ENCODE data around the gene SDK1. TPM values are rescaled to one million over a fixed set of nuclear protein-coding genes. Genes with fewer than 3 reads are reported as not detected.

SDK1 gene
- total RNA-seq, 1 experiment from 2014 or later, result 9.3 TPM

GRCh38 chr7:4073052-4073451 lies 772.0 kb downstream of the SDK1 start:
- peaks cover 12% of the 10 kb centered on the region for H3K9me3 Mint-ChIP-seq
- CTCF ChIA-PET, result interaction anchor here (1.2 kb wide), 1 partner anchor 30 kb away, joined by 3 read pairs; no protein-coding TSS in a partner anchor
- H3K27me3 Mint-ChIP-seq (ENCODE audit: low read depth), result no peaks in the 10 kb centered on the region; the same call in 1 of the 2 replicates
- ATAC-seq (no peak), DNase-seq (ENCODE audit: low spot score) (no peak)
- no peak overlapping the region for H3K27ac Mint-ChIP-seq
- H3K4me1 Mint-ChIP-seq, result peaks cover 18% of the 10 kb centered on the region
- peaks cover 17% of the 10 kb centered on the region for H3K36me3 Mint-ChIP-seq
- TF ChIP-seq CTCF (IDR thresholded peaks at IDR 0.05) (no peak), MXD4 (CRISPR knock-in tag; IDR thresholded peaks at IDR 0.05; ENCODE audit: borderline replicate concordance) (no peak), USF1 (CRISPR knock-in tag; IDR thresholded peaks at IDR 0.05) (no peak), USF2 (CRISPR knock-in tag; IDR thresholded peaks at IDR 0.05) (no peak), TP53 (CRISPR knock-in tag; IDR thresholded peaks at IDR 0.05) (no peak), GTF2I (CRISPR knock-in tag; conservative IDR thresholded peaks at IDR 0.05) (no peak), FOXP4 (CRISPR knock-in tag; IDR thresholded peaks at IDR 0.05) (no peak), ZNF263 (CRISPR knock-in tag; IDR thresholded peaks at IDR 0.05; ENCODE audit: low read depth) (no peak), HMGXB4 (CRISPR knock-in tag; IDR thresholded peaks at IDR 0.05) (no peak), ZBTB43 (CRISPR knock-in tag; IDR thresholded peaks at IDR 0.05) (no peak), ZNF416 (CRISPR knock-in tag; IDR thresholded peaks at IDR 0.05) (no peak), TEAD1 (CRISPR knock-in tag; IDR thresholded peaks at IDR 0.05) (no peak), RELA (CRISPR knock-in tag; IDR thresholded peaks at IDR 0.05; ENCODE audit: borderline replicate concordance) (no peak), TEAD4 (CRISPR knock-in tag; IDR thresholded peaks at IDR 0.05) (no peak), ARID4B (CRISPR knock-in tag; IDR thresholded peaks at IDR 0.05; ENCODE audit: borderline replicate concordance) (no peak), STAT6 (CRISPR knock-in tag; conservative IDR thresholded peaks at IDR 0.05; ENCODE audit: low read depth) (no peak), SMAD3 (CRISPR knock-in tag; IDR thresholded peaks at IDR 0.05; ENCODE audit: borderline replicate concordance) (no peak), MLX (CRISPR knock-in tag; IDR thresholded peaks at IDR 0.05) (no peak), MAX (CRISPR knock-in tag; IDR thresholded peaks at IDR 0.05) (no peak), SP1 (CRISPR knock-in tag; conservative IDR thresholded peaks at IDR 0.05) (no peak)
- no peak overlapping the region for H3K4me3 Mint-ChIP-seq
- POLR2A ChIA-PET, result no interaction called here

Measured in WTC11 (cell line).